HG03139 (cell line): ENCODE data around the gene TNS3.

Source experiments
- ATAC-seq: cut with Tn5 transposase; IDR thresholded peaks from one replicate; pipeline ENCODE4 v1.9.1; 2021; ENCODE audit not compliant: unreplicated experiment

Gene TNS3

DNA sequence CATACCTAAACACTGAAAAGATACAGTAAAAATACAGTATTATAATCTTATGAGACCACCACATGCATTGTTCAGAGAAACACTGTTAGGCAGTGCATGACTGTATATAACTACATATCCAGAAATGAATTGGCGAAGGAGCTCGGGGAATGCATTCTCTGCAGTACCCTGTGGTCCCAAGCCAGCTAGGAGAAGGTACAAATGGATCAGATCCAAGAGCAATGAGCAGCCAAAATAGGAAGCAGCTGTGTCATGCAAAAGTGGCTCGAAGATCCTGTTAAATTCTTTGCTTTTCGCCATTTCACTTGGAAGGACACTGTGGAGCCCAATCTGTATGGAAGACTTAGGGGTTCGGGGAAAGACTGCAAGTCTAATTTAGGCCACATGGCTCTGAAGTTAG is 334.8 kb downstream of the TNS3 start:
- ATAC-seq: no peak

DNA sequence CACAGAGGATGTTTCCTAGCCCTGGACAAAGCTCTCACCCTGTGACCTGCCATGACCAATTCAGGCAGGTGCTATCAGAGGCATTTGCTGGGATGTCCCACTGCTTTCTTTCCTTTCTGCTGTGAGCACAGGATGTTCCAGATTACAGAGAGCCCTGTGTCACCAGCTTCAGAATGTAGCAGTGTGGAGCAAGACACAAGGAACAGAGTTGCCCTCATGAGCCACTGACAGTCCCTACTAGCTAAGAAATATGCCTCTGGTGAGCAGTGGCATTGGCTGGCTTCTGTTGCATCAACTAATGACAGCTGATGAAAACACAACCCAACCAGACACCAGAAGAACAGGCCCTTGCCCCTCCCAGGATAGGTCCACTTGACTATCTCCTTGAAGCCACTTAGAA is 337.2 kb downstream of the TNS3 start:
- no peak for ATAC-seq

DNA sequence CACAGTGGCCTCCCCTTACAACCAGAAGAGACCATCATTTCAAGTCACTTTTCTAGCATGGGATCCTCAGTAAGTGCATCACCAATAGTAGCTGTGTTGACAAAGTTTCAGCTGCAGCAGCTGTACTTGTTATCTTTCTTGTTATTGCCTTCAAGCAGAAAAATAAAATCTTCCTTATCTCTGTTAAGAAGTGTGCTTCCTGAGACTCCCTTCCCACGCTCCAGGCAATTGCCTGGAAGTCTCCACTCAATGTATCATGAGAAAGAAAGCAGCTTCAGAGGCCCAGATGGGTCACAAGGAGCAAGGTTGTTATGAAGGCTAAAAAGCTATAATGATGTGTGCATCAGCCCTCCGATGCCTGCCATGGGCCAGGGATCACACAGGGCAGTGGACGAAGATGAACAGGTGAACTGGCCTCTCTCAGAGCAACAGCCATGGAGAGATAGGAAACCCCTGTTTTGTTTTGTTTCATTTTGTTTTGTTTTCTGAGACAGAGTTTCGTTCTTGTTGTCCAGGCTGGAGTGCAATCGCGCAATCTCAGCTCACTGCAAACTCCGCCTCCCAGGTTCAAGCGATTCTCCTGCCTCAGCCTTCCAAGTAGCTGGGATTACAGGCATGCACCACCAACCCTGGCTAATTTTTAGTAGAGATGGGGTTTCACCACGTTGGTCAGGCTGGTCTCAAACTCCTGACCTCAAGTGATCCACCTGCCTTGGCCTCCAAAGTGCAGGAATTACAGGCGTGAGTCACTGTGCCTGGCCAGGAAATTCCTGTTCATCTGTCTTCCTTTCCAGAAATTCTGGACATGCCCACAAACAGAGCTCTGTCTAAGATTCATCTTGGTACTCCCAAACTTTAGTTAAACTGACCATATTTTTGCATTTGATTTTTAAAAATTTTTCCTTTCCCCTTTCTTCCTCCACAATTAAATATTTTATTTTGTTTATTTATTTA is 340.5 kb downstream of the TNS3 start:
- ATAC-seq: no peak

GRCh38 chr7:47239931-47240421 is 341.9 kb downstream of the TNS3 start:
- no peak for ATAC-seq

DNA sequence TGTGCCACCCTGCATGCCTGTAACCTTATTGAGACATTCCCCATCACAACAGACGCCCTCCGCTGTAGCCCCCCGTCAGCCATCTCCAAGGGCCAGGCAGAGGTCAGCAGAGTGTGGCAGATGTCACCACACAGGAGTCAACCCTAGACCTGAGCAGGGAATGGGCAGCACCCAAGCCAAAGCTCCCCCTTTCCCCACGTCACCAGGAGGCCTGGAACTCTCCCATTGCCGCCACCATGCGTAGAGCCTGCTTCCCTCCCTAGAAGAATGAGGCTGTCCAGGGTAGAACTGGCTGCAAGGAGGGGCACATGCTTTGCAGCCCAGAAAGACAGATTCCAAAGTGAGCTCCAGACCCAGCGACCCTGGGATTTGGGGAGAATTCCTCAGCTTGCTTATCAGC is 342.9 kb downstream of the TNS3 start:
- ATAC-seq: no peak

- no peak for ATAC-seq
Measured at GRCh38 chr7:47236480-47237129, 345.3 kb downstream of the TNS3 start.

GRCh38 chr7:47233996-47234395 is 347.9 kb downstream of the TNS3 start:
- ATAC-seq: no peak

DNA sequence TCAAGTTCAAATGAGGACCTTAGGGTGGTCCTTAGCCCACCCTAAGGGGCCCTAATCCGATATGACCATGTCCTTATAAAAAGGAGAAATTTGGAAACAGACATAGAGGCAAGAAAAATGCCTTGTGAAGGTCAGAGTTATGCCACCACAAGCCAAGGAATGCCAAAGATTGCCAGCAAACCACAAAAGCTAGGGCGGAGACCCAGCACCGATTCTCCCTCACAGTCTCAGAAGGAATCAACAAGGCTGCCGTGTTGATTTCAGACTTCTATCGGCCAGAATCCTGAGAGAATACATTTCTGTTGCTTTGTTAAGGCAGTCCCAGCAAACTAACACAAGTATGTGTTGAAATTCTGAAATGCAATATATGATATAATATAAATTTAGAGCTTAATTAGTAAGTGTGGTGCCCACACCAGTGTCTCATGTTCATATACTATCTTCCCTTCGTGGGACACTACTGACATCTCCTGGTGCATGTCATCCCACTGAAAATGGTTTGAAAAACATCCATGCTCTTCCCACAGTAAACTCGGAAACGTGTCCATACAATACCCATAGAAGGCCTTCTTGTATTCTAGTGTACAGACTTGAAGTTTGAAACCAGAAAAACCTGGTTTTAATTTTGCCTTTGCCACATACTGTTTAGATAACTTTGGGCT is 349.0 kb downstream of the TNS3 start:
- ATAC-seq: no peak

- no peak for ATAC-seq
Measured at GRCh38 chr7:47231627-47232026, 350.3 kb downstream of the TNS3 start.

- no peak for ATAC-seq
Measured at GRCh38 chr7:47231032-47231431, 350.9 kb downstream of the TNS3 start.

DNA sequence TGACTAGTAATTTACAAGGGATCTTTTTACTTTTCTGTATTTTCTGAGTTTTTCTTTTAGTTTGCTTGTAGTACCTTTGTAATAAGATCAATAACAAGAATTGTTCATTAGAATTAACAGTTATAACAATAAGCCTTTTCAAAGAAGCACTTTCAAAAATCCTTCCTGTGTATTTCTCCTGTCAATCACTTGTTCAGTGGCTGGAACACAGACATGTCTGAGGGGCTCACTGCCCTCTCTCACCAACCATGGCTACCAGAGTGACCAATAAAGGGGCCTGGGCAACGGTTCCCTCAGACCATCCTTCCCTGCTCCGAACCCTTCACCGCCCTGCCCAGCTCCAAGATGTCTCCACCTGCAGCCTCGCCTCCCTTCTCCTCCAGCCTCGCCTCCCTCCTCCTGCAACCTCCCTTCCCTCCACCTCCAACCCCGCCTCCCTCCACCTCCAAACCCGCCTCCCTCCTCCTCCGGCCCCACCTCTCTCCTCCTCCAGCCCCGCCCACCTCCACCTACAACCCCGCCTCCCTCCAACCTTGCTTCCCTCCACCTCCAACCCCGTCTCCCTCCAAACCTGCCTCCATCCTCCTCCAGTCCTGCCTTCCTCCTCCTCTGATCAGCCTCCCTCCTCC is 353.4 kb downstream of the TNS3 start:
- ATAC-seq: no peak

DNA sequence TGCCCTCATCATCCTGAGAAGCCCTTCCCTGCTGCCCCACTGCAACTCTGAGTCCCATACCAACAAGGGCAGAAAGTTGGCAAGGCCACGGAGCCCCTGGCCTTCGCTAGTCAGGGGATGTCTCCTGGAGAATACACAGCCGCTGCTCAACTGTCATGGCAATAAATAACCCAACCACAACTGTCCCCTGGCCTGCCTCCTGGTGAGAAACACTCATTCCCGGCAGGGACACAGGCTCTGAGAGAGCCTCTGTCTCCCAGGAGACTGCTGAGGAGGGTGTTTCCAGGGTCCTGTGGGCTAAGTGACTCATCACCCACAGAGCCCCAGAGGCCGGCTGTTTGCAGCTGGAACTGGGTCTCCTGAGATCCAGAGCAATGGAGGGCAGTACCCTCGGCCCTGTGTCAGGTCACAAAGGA is 354.1 kb downstream of the TNS3 start:
- peak; percentile 71 for ATAC-seq

- no peak for ATAC-seq
Measured at GRCh38 chr7:47226696-47227095, 355.2 kb downstream of the TNS3 start.

GRCh38 chr7:47225387-47226131 is 356.4 kb downstream of the TNS3 start:
- peak; percentile 43 for ATAC-seq
